ENCODE measurements around the gene MXRA7. TPM values are rescaled to one million over a fixed set of nuclear protein-coding genes. Genes with fewer than 3 reads are reported as not detected.

MXRA7 gene
- total RNA-seq, result 100 to 1,000 TPM in 2 of 5 donors, 10 to 100 TPM in 3; 41.4 to 209 (median 86.9) TPM
- polyA plus RNA-seq, result 100 to 1,000 TPM in 1 of 3 donors, 10 to 100 TPM in 2; 44.5 to 102 (median 54.5) TPM
- long read RNA-seq, donor 1, full-length matches to known transcripts, result 21 of 21 reads
- long read RNA-seq, donor 1, partial matches to known transcripts, result 0 of 21 reads
- long read RNA-seq, donor 1, other reads (novel, unspliced or antisense), result 0 of 21 reads
- long read RNA-seq, donor 2, full-length matches to known transcripts, result 28 of 28 reads
- long read RNA-seq, donor 2, partial matches to known transcripts, result 0 of 28 reads
- long read RNA-seq, donor 2, other reads (novel, unspliced or antisense), result 0 of 28 reads
- long read RNA-seq, donor 3, transcript MXRA7-203 (4 exons, 1,881 nt), result major isoform, 18 of 21 reads
- long read RNA-seq, donor 3, partial matches to known transcripts, result 0 of 21 reads
- long read RNA-seq, donor 3, other reads (novel, unspliced or antisense), result 0 of 21 reads
- long read RNA-seq, donor 4, partial matches to known transcripts, result 0 of 3 reads
- long read RNA-seq, donor 4, other reads (novel, unspliced or antisense), result 0 of 3 reads
- long read RNA-seq, donor 5, full-length matches to known transcripts, result 34 of 34 reads
- long read RNA-seq, donor 5, partial matches to known transcripts, result 0 of 34 reads
- long read RNA-seq, donor 5, other reads (novel, unspliced or antisense), result 0 of 34 reads
- long read RNA-seq, donor 6, full-length matches to known transcripts, result 48 of 48 reads
- long read RNA-seq, donor 6, partial matches to known transcripts, result 0 of 48 reads
- long read RNA-seq, donor 6, other reads (novel, unspliced or antisense), result 0 of 48 reads
- long read RNA-seq, donor 7, full-length matches to known transcripts, result 59 of 59 reads
- long read RNA-seq, donor 7, partial matches to known transcripts, result 0 of 59 reads
- long read RNA-seq, donor 7, other reads (novel, unspliced or antisense), result 0 of 59 reads
- long read RNA-seq, donor 8, full-length matches to known transcripts, result 18 of 18 reads
- long read RNA-seq, donor 8, partial matches to known transcripts, result 0 of 18 reads
- long read RNA-seq, donor 8, other reads (novel, unspliced or antisense), result 0 of 18 reads
- long read RNA-seq, donor 9, full-length matches to known transcripts, result 21 of 21 reads
- long read RNA-seq, donor 9, partial matches to known transcripts, result 0 of 21 reads
- long read RNA-seq, donor 9, other reads (novel, unspliced or antisense), result 0 of 21 reads
- long read RNA-seq, donor 10, full-length matches to known transcripts, result 20 of 20 reads
- long read RNA-seq, donor 10, partial matches to known transcripts, result 0 of 20 reads
- long read RNA-seq, donor 10, other reads (novel, unspliced or antisense), result 0 of 20 reads

DNA sequence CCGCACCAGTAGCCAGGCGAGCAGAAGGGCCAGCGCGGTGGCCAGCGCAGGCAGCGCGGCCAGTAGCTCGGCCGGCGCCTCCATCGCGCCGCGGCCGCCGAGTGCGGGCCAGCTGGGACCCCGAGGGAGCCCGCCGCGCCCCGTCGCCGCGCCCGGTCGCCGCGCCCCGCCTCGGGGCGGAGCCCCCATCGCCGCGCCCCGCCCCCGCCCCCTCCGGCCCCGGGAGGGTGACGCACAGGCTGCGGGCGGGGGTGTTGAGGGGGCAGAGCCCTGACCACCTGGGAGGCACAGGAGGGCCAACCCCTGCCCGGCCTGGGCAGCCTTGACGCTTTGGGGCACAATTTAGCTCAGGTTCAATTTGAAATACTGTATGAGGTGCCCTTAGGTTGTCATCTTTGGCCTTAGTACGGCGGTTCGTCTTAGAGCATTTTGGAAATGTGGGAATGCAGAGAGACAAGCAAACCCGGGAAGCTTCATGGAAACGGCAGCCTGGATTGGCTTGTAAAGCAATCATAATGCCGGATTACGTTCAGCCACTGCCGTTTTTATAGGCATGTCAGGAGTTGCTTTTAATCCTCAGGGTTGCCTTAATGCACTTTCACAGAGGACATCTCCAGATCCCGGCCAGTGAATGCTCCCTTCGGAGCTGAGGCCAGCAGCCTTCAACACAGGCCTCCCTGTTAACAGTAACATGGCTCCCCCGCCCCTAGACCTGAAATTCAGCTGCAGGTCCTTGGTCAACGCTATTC lies at the start of gene MXRA7:
TSS of gene MXRA7 (minus strand) at position 103 of the 749 bp plus-strand sequence. CDS start at position 84, 19 bp downstream.
- WGBS, 5 donors, result 2 to 27% (median 3%) methylated on average over 12 to 46 of the region's 56 CpGs
- DNase-seq, result peak; percentile 68 to 91
- H3K36me3 ChIP-seq, result peaks cover 24 to 34% (median 30%) of the 10 kb centered on the region in 4 donors
- no peaks in the 10 kb centered on the region for H3K9me3 ChIP-seq
- no peaks in the 10 kb centered on the region for H3K27me3 ChIP-seq
- peak within 1 kb of the TSS; percentile 62 to 72 (median 66) for H3K4me3 ChIP-seq
- H3K27ac ChIP-seq, result peak within 1 kb of the TSS; percentile 77 to 96 (median 85)
- H3K4me1 ChIP-seq, result peaks cover 32 to 78% (median 56%) of the 10 kb centered on the region in 4 donors
- TF ChIP-seq POLR2A (IDR thresholded peaks at IDR 0.05) (no peak), POLR2AphosphoS5 (IDR thresholded peaks at IDR 0.05) (peak in 2 of 3 donors; percentile 11 to 18)
- intact Hi-C loops (cut with DNase I; ENCODE audit: low total_unique reads), result no loop called here

- no peak for DNase-seq
- Histone ChIP-seq H3K9me3 (no peaks in the 10 kb centered on the region), H3K36me3 (peaks cover 22 to 85% (median 60%) of the 10 kb centered on the region in 4 donors), H3K27me3 (no peaks in the 10 kb centered on the region), H3K4me3 (no peak overlapping the region), H3K4me1 (no peaks in the 10 kb centered on the region), H3K27ac (no peak overlapping the region)
- intact Hi-C loops (cut with DNase I; ENCODE audit: low total_unique reads), result no loop called here
- 85 to 95% (median 90%) methylated on average over 3 of the region's 3 CpGs for WGBS, 5 donors
- no peak for TF ChIP-seq CTCF (IDR thresholded peaks at IDR 0.05)
- no peak for TF ChIP-seq EP300 (IDR thresholded peaks at IDR 0.05)
- no peak for TF ChIP-seq POLR2AphosphoS5 (IDR thresholded peaks at IDR 0.05)
- TF ChIP-seq POLR2A (IDR thresholded peaks at IDR 0.05), result no peak
These were observed 47.8 kb upstream of the MXRA7 start for GRCh38 chr17:76758570-76758969.

GRCh38 chr17:76757256-76757655 lies 46.5 kb upstream of the MXRA7 start:
- H3K27me3 ChIP-seq, result no peaks in the 10 kb centered on the region
- TF ChIP-seq EP300 (IDR thresholded peaks at IDR 0.05) (no peak), CTCF (IDR thresholded peaks at IDR 0.05) (no peak), POLR2A (IDR thresholded peaks at IDR 0.05) (no peak), POLR2AphosphoS5 (IDR thresholded peaks at IDR 0.05) (no peak)
- no peak overlapping the region for H3K27ac ChIP-seq
- intact Hi-C loops (cut with DNase I; ENCODE audit: low total_unique reads), result no loop called here
- H3K36me3 ChIP-seq, result peaks cover 26 to 90% (median 70%) of the 10 kb centered on the region in 4 donors
- H3K9me3 ChIP-seq, result no peaks in the 10 kb centered on the region
- H3K4me3 ChIP-seq, result no peak overlapping the region
- DNase-seq, result no peak
- H3K4me1 ChIP-seq, result no peaks in the 10 kb centered on the region
- 89 to 97% (median 96%) methylated on average over 5 of the region's 5 CpGs for WGBS, 5 donors

- H3K36me3 ChIP-seq, result peaks cover 26 to 77% (median 63%) of the 10 kb centered on the region in 4 donors
- no peak overlapping the region for H3K4me3 ChIP-seq
- H3K27ac ChIP-seq, result no peak overlapping the region
- intact Hi-C loops (cut with DNase I; ENCODE audit: low total_unique reads), result no loop called here
- WGBS, 5 donors, result 94 to 99% (median 97%) methylated on average over 2 of the region's 2 CpGs
- H3K27me3 ChIP-seq, result no peaks in the 10 kb centered on the region
- H3K4me1 ChIP-seq, result no peaks in the 10 kb centered on the region
- no peaks in the 10 kb centered on the region for H3K9me3 ChIP-seq
- DNase-seq, result no peak
- TF ChIP-seq POLR2A (IDR thresholded peaks at IDR 0.05), result no peak
- no peak for TF ChIP-seq CTCF (IDR thresholded peaks at IDR 0.05)
- TF ChIP-seq EP300 (IDR thresholded peaks at IDR 0.05), result no peak
- TF ChIP-seq POLR2AphosphoS5 (IDR thresholded peaks at IDR 0.05), result no peak
These were observed 44.5 kb upstream of the MXRA7 start for GRCh38 chr17:76755285-76755684.

Measured in stomach (tissue), 19 donors.